HCT116 (cell line): Measurements from ENCODE around the gene AKAP4. TPM values are rescaled to one million over a fixed set of nuclear protein-coding genes. Genes with fewer than 3 reads are reported as not detected.

Source experiments
- ATAC-seq: fragments of 200-7000 bp; cut with Tn5 transposase; 2 replicates; pipeline ENCODE4 v1.9.1; 2020; ENCODE audit warnings: mild to moderate bottlenecking, moderate library complexity
- BruUV-seq: library from RNA; stranded (reverse); fragments of 400-500 nt; replicated peaks from 2 replicates; lab custom pipeline; 2021; lab: Mats Ljungman, UMichigan
- CTCF ChIA-PET: fragments of 300-600 bp; sonication (Branson Sonifier 250); formaldehyde crosslinking; loops from one replicate; lab custom pipeline; 2021; ENCODE audit warnings: antibody characterized with exemption; lab: Charles Lee
- POLR2A ChIA-PET: fragments of 300-600, 350-600 bp; sonication (Branson Sonifier 250); formaldehyde crosslinking; loops from one replicate; lab custom pipeline; 2021; ENCODE audit warnings: antibody characterized with exemption; lab: Charles Lee
- RAD21 ChIA-PET, 2 experiments: fragments of 300-600 bp; sonication (Branson Sonifier 250); formaldehyde crosslinking; loops; one replicate each; lab custom pipeline; 2023; ENCODE audit warnings: low total read pairs in 2 of 2; ENCODE audit not compliant: uncharacterized antibody in 2 of 2, unreplicated experiment in 2 of 2, low non-redundant PET in 1 of 2; lab: Charles Lee
- DNase-seq: peaks from one replicate; pipeline ENCODE4 v3.0.0-alpha.2; 2010; ENCODE audit warnings: low read depth, low spot score
- H2AFZ ChIP-seq: fragments of 200-600 bp; shearing (Covaris generic), sonication (generic); 2 replicates; pipeline ENCODE4 v1.6.1; 2017; ENCODE audit warnings: low read depth, mixed run types, mixed read lengths, antibody characterized with exemption, low read length; ENCODE audit not compliant: poor library complexity, severe bottlenecking
- H3K27ac ChIP-seq: 2 replicates; pipeline ENCODE4 v1.5.1; 2012; ENCODE audit warnings: low read depth, low read length
- H3K27me3 ChIP-seq: fragments of 200-600 bp; sonication (generic); 2 replicates; pipeline ENCODE4 v1.6.1; 2016; ENCODE audit warnings: mixed run types, low read length, mixed read lengths; ENCODE audit not compliant: insufficient read depth
- H3K36me3 ChIP-seq, 2 experiments: fragments of 200-500 bp in 1 of 2; fragments of 200-600 bp in 1 of 2; sonication (Bioruptor generic) in 1 of 2; sonication (generic) in 1 of 2; 2 replicates each; pipeline versions ENCODE4 v1.5.1 to v1.6.1; 2014 to 2016; ENCODE audit warnings: low read length in 2 of 2, inconsistent platforms in 1 of 2, mixed read lengths in 1 of 2, mixed run types in 1 of 2; ENCODE audit not compliant: insufficient read depth in 2 of 2, control insufficient read depth in 1 of 2
- H3K4me1 ChIP-seq, 2 experiments: fragments of 200-600 bp in 1 of 2; sonication (generic) in 1 of 2; 2 replicates each; pipeline versions ENCODE4 v1.5.1 to v1.6.1; 2012 to 2017; ENCODE audit warnings: low read length in 2 of 2, inconsistent platforms in 1 of 2, mild to moderate bottlenecking in 1 of 2, mixed read lengths in 1 of 2, mixed run types in 1 of 2, moderate library complexity in 1 of 2; ENCODE audit not compliant: insufficient read depth in 2 of 2, control insufficient read depth in 1 of 2
- H3K4me2 ChIP-seq: fragments of 200-600 bp; sonication (generic); 2 replicates; pipeline ENCODE4 v1.6.1; 2017; ENCODE audit warnings: mixed run types, low read length, mixed read lengths
- H3K4me3 ChIP-seq, 2 experiments: fragments of 200-600 bp in 1 of 2; sonication (generic) in 1 of 2; replicated peaks in 1 of 2; 2 replicates each; pipeline ENCODE4 v1.5.1; 2011 to 2016; ENCODE audit warnings: low read length in 2 of 2, control low read depth in 1 of 2, low read depth in 1 of 2, mild to moderate bottlenecking in 1 of 2, mixed read lengths in 1 of 2, mixed run types in 1 of 2
- H3K79me2 ChIP-seq: fragments of 200-600 bp; sonication (generic); 2 replicates; pipeline ENCODE4 v1.6.1; 2017; ENCODE audit warnings: mild to moderate bottlenecking, mixed run types, low read length, moderate library complexity, mixed read lengths; ENCODE audit not compliant: insufficient read depth
- H3K9ac ChIP-seq: fragments of 200-600 bp; sonication (generic); 2 replicates; pipeline ENCODE4 v1.6.1; 2016; ENCODE audit warnings: low read length, mixed read lengths
- H3K9me2 ChIP-seq: fragments of 200-600 bp; sonication (generic), shearing (Covaris generic); 2 replicates; pipeline ENCODE4 v1.6.1; 2017; ENCODE audit warnings: mixed run types, mild to moderate bottlenecking, moderate library complexity; ENCODE audit not compliant: insufficient read depth
- H3K9me3 ChIP-seq, 2 experiments: fragments of 200-500 bp in 1 of 2; fragments of 200-600 bp in 1 of 2; sonication (Bioruptor generic) in 1 of 2; sonication (generic) in 1 of 2; 2 replicates each; pipeline ENCODE4 v1.6.1; 2014 to 2017; ENCODE audit warnings: low read length in 2 of 2, mixed read lengths in 2 of 2, inconsistent platforms in 1 of 2, low read depth in 1 of 2, mild to moderate bottlenecking in 1 of 2, mixed run types in 1 of 2, moderate library complexity in 1 of 2; ENCODE audit not compliant: control insufficient read depth in 1 of 2, insufficient read depth in 1 of 2
- H4K20me1 ChIP-seq: fragments of 200-600 bp; sonication (generic), shearing (Covaris generic); 2 replicates; pipeline ENCODE4 v1.6.1; 2017; ENCODE audit warnings: mixed run types, mild to moderate bottlenecking, moderate library complexity; ENCODE audit not compliant: insufficient read depth
- CBX3 ChIP-seq: IDR thresholded peaks from 2 replicates; pipeline ENCODE4 v1.6.1; 2012; ENCODE audit warnings: low read depth
- CEBPB ChIP-seq: IDR thresholded peaks from 2 replicates; pipeline ENCODE4 v1.6.1; 2012; ENCODE audit warnings: low read depth
- CTCF ChIP-seq, 3 experiments: fragments of 200-600 bp in 1 of 3; sonication (generic) in 1 of 3; IDR thresholded peaks in 2 of 3; conservative IDR thresholded peaks in 1 of 3; 2 replicates each; pipeline ENCODE4 v1.5.1; 2012 to 2017; ENCODE audit warnings: low read depth in 2 of 3, low read length in 2 of 3, antibody characterized with exemption in 1 of 3, borderline replicate concordance in 1 of 3, control low read depth in 1 of 3, mild to moderate bottlenecking in 1 of 3, mixed read lengths in 1 of 3, mixed run types in 1 of 3, moderate library complexity in 1 of 3; ENCODE audit not compliant: insufficient read depth in 1 of 3
- EGR1 ChIP-seq: IDR thresholded peaks from 2 replicates; pipeline ENCODE4 v1.6.1; 2012; ENCODE audit warnings: low read depth
- ELF1 ChIP-seq: IDR thresholded peaks from 2 replicates; pipeline ENCODE4 v1.6.1; 2012; ENCODE audit warnings: low read depth, borderline replicate concordance
- EZH2phosphoT487 ChIP-seq: fragments of 200-600 bp; IDR thresholded peaks from 2 replicates; pipeline ENCODE4 v1.6.1; 2018; ENCODE audit warnings: antibody characterized with exemption, borderline replicate concordance
- JUND ChIP-seq: IDR thresholded peaks from 2 replicates; pipeline ENCODE4 v1.6.1; 2012
- MAX ChIP-seq: IDR thresholded peaks from 2 replicates; pipeline ENCODE4 v1.6.1; 2012
- POLR2A ChIP-seq: IDR thresholded peaks from 2 replicates; pipeline ENCODE4 v1.7.0; 2011; ENCODE audit warnings: borderline replicate concordance; ENCODE audit not compliant: insufficient read depth, insufficient read length; ENCODE audit errors: extremely low read depth
- POLR2AphosphoS5 ChIP-seq: IDR thresholded peaks from 2 replicates; pipeline ENCODE4 v1.6.1; 2011; ENCODE audit warnings: mild to moderate bottlenecking, low read depth, low read length, moderate library complexity
- RAD21 ChIP-seq: IDR thresholded peaks from 2 replicates; pipeline ENCODE4 v1.6.1; 2012; ENCODE audit warnings: low read depth, mild to moderate bottlenecking
- REST ChIP-seq: IDR thresholded peaks from 2 replicates; pipeline ENCODE4 v1.6.1; 2012; ENCODE audit warnings: low read depth
- SIN3A ChIP-seq: IDR thresholded peaks from 2 replicates; pipeline ENCODE4 v1.6.1; 2012; ENCODE audit warnings: low read depth
- YY1 ChIP-seq: IDR thresholded peaks from 2 replicates; pipeline ENCODE4 v1.6.1; 2011; ENCODE audit warnings: low read length, low read depth, moderate library complexity, mild to moderate bottlenecking; ENCODE audit not compliant: insufficient replicate concordance; ENCODE audit errors: extremely low read depth
- ZFX ChIP-seq: fragments of 450-650 bp; IDR thresholded peaks from 2 replicates; pipeline ENCODE4 v1.6.1; 2017
- ZNF274 ChIP-seq: fragments of 200-500 bp; sonication (Bioruptor generic); IDR thresholded peaks from 2 replicates; pipeline ENCODE4 v1.6.1; 2014; ENCODE audit warnings: mild to moderate bottlenecking, low read depth, low read length, inconsistent platforms
- intact Hi-C: fragments of 100-400 bp; cut with micrococcal nuclease; formaldehyde crosslinking; loops from 2 replicates; pipeline ENCODE4 v1.10.0; 2022
- total RNA-seq: library from RNA; stranded (reverse); gene quantifications from one replicate; pipeline ENCODE4 v1.2.1, GENCODE V29; 2021; ENCODE audit not compliant: unreplicated experiment

Gene AKAP4
- total RNA-seq, 1 experiment from 2014 or later, result not detected

GRCh38 chrX:50161127-50161526 lies 39.7 kb downstream of the AKAP4 start:
- no peak overlapping the region for H2AFZ ChIP-seq
- H3K4me3 ChIP-seq, result no peak overlapping the region
- RAD21 ChIA-PET, result no interaction called here
- H3K4me1 ChIP-seq, result 0 out of 4 replicates have a peak, but pooled peaks cover 2 to 3% of the 10 kb centered on the region in 2 experiments
- no peaks in the 10 kb centered on the region for H4K20me1 ChIP-seq
- no peak overlapping the region for H3K9ac ChIP-seq
- no peaks in the 10 kb centered on the region for H3K9me2 ChIP-seq
- BruUV-seq, result no TSS peak
- H3K27ac ChIP-seq, result no peak overlapping the region
- no peaks in the 10 kb centered on the region for H3K36me3 ChIP-seq
- POLR2A ChIA-PET, result no interaction called here
- H3K4me2 ChIP-seq, result no peak overlapping the region
- no peaks in the 10 kb centered on the region for H3K79me2 ChIP-seq
- CTCF ChIA-PET, result no interaction called here
- ATAC-seq (no peak), DNase-seq (no peak)
- TF ChIP-seq CEBPB (no peak), ELF1 (no peak), CBX3 (no peak), MAX (no peak), JUND (no peak)
- no peaks in the 10 kb centered on the region for H3K9me3 ChIP-seq
- intact Hi-C loops, result no loop called here
- no peaks in the 10 kb centered on the region for H3K27me3 ChIP-seq

GRCh38 chrX:50158593-50158992 lies 42.2 kb downstream of the AKAP4 start:
- no peak for DNase-seq
- Histone ChIP-seq H3K79me2 (no peaks in the 10 kb centered on the region), H2AFZ (no peak overlapping the region), H3K27ac (no peak overlapping the region), H3K36me3 (no peaks in the 10 kb centered on the region), H3K9me3 (no peaks in the 10 kb centered on the region), H3K9me2 (no peaks in the 10 kb centered on the region), H3K4me3 (no peak overlapping the region), H3K4me1 (0 out of 4 replicates have a peak, but pooled peaks cover 2 to 3% of the 10 kb centered on the region in 2 experiments), H3K4me2 (no peak overlapping the region), H3K9ac (no peak overlapping the region), H3K27me3 (no peaks in the 10 kb centered on the region), H4K20me1 (no peaks in the 10 kb centered on the region)
- ChIA-PET RAD21 (no interaction called here), CTCF (no interaction called here), POLR2A (no interaction called here)
- intact Hi-C loops, result no loop called here
- no peak for ATAC-seq
- no TSS peak for BruUV-seq
- TF ChIP-seq CEBPB, result no peak
- no peak for TF ChIP-seq CBX3
- TF ChIP-seq POLR2AphosphoS5, result no peak
- TF ChIP-seq SIN3A, result no peak
- no peak for TF ChIP-seq RAD21
- TF ChIP-seq REST, result no peak
- TF ChIP-seq YY1, result no peak
- TF ChIP-seq EGR1, result no peak
- no peak for TF ChIP-seq EZH2phosphoT487
- TF ChIP-seq ZNF274, result no peak
- TF ChIP-seq CTCF (IDR thresholded peaks at IDR 0.05 in 2 of 3, conservative IDR thresholded peaks at IDR 0.05 in 1 of 3; ENCODE audit: borderline replicate concordance in 1 of 3, insufficient read depth in 1 of 3, low read depth in 2 of 3, low read length in 2 of 3), result no peak
- no peak for TF ChIP-seq POLR2A
- TF ChIP-seq ZFX, result no peak
